Amygdala (tissue), 56 donors: ENCODE data around the gene COL18A1.
A peak's percentile ranks its signal among the peaks of the same experiment; 100 is the strongest.

ENCODE experiments used
- DNase-seq, 56 donors: peaks; one replicate each; lab custom pipeline; 2025; lab: John Stamatoyannopoulos, UW

The COL18A1 gene

GRCh38 chr21:45393833-45394638 lies 10.9 kb upstream of the COL18A1 start:
- DNase-seq, result no peak

DNA sequence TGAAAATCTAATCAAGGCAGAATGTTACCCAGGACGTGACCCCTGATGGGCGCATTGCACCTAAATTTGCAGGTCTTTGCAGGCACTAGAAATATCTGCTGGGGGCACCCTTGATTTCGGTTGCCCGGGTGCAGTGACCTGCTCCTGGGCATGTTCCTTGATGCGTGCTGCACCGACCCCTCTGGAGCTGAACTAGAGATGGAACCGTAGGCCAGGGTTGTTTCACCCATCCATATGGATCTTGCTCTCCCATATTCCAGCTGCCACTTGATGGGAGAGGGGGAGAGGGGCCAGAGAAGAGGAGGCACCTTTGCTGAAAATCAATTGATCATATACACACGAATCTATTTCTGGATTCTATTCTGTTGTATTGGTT lies 8.4 kb upstream of the COL18A1 start:
- no peak for DNase-seq

DNA sequence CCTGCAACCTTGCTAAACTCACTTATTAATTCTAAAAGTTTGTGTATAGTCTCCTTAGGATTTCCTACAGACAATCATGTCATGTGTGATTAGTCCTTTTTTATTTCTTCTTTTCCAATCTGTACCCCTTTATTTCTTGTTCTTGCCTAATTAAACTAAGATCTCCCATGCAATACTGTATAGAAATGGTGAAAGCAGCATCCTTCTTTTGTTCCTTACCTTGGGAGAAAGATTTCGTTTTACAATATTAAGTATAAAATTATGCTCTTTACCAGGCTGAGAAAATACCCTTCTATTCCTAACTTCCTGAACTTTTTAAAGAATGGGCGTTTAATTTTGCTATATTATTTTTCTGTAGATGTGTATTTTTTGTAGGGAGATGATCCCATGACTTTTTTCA lies 7.6 kb upstream of the COL18A1 start:
- DNase-seq, result no peak

- no peak for DNase-seq
Observed at GRCh38 chr21:45401054-45401518, 3.9 kb upstream of the COL18A1 start.

- no peak for DNase-seq
Observed at GRCh38 chr21:45401916-45402900, 2.8 kb upstream of the COL18A1 start.

GRCh38 chr21:45403133-45403824 lies 1.7 kb upstream of the COL18A1 start:
- no peak for DNase-seq

DNA sequence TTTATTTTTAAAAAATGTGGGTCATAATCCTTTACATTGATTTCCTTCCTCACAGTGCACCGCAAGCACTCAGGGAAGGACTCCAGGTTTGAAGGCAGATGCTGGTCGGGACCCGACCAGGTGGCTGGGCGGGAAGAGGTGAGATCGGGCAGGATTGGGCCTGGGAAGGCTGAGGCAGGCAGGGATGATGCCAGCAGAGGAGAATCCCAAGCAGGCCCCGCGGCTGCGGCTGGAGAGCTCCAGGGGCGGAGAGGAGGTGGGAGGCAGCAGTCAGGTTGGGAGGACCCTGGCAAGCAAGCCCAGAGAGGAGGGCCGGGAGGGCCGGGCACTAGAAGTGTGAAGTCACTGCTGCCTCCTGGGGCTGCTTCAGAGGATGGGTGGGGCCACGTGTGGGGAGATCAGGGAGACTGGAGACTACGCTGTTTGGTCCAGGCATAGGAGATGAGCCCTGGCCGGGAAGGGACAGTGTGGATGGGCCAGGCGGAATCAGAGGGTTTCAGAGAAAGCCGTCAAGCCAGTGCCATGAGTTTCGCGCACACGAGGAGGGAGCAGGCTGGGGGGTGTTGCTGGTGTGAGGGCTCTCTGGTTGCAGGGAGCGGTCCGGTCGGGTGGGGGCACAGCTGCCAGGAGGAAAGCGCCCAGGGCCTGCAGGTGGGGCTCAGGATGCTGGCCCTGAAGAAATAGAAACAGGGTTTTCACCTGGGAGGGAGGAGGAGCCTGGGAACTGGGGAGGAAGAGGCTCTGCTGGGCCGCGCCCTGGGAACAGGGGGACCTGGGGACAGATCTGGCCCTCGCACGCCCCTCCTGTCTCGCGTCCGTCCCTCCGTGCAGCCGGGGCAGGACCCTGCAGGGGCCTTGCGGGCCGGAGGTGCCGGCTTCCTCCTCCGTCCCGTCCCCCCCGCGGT lies 888 bp upstream of the COL18A1 start:
- DNase-seq, result no peak

- DNase-seq, result no peak
Observed at GRCh38 chr21:45405271-45405818, 380 bp downstream of the COL18A1 start.

DNA sequence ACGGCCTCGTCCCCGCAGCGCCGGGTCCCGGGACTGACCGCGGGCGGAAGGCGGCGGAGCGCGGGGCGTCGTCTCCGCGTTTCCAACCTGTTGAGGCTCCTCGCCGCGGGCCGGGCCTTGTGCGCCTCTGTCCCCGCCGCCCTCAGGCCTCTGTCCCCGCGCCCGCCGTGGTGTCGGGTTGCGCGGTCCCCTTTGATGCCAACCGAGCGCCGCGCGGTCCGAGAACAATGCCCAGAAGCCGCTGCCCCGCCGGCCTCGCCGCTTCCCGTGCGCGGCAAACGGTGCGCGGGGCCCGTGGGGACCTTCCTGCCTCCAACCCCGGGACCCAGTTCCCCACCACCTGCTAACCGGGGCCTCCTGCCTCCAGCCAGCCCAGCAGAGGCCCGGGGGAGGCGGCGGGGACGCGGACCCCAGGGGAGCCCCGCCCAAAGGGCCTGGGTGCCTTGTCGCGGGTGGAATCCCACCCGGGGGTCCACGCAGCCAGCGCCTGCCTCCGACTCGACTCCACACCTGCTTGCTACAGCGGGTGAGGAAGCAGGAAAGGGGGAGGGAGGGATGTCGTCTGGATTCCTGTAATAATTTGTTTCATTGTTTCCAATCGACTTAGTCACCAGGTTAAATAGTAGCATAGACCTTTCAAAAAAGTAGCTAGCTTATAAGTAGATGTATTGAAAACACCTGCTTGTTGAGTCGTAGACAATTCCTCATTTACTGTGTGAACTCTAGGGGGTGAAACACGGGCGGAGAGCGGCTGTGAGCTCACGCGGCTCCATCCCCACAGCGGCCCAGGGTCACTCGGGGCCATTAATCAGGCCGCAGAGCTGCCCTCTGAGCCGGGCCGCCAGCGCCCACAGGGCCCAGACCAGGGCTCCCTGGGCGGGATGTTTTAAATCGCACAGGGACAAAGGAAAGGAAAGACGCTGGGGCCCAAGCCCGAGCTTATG lies 1.1 kb downstream of the COL18A1 start:
- no peak for DNase-seq

GRCh38 chr21:45406801-45407628 lies 2.0 kb downstream of the COL18A1 start:
- no peak for DNase-seq

DNA sequence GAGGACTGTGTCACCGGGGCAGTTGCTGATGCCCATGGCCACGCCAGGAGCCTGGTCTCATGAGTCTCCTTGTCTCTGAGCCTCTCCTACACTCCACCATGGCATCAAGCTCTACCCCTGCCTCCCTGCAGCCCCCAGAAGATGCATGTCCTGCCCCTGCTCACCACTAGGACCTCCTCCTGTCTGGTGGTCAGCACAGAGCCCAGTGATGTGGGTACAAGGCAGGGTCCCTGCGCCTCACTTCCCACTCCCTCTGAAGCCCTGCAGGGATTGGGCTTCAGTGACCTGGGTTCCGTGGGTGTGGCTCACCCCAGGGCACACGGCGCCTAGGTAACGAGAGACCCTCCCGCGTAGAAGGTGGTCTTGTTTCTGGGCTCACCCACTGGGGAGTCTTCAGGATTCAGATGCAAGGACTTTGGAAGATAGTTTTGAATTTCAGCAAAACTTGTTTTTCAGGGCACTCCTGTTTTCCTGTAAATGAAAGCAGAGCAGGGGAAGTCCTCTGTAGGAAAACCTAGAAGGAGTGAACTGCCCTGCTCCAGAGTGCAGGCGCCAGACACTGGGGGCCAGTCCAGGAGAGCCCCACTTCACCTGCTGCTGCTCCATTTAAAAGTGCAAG lies 2.8 kb downstream of the COL18A1 start:
- DNase-seq, result no peak

- DNase-seq, result no peak
Observed at GRCh38 chr21:45408271-45408791, 3.4 kb downstream of the COL18A1 start.

- peak in 8 of 56 donors; percentile 15 to 60 (median 26) for DNase-seq
Observed at GRCh38 chr21:45408801-45409261, 3.9 kb downstream of the COL18A1 start.

DNA sequence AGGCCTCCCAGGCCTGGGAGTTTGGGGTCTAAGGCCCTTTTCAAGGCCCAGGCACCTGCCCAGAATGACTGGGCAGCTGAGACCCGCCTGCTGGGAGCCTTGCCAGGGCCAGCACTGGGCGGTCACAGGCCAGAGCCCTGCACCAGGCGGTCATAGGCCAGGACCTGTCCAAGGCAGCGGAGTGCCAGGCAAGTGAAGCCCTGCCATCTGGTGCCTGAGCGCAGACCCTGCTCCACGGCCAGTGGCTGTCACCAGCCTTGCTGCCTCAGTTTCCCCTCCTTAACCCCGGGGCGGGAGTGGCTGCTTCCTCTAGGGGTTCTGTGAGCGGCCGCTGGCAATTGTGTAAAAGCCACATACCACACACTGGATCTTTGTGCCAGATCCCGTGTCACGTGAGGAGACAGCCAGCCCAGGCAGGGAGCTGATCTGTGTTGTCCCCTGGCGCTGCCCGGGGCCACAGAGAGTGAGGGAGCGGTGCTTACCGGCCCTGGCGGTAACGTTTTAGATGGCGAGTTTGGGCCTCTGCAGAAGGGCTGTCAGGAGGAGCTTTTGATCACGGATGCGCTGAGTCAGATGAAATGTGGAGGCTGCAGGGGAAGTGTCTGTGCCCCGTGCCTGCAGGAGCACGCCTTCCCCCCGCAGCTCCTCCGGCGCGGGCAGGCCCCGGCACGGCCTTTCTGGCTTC lies 4.6 kb downstream of the COL18A1 start:
- peak in 9 of 56 donors; percentile 5 to 51 (median 21) for DNase-seq

DNA sequence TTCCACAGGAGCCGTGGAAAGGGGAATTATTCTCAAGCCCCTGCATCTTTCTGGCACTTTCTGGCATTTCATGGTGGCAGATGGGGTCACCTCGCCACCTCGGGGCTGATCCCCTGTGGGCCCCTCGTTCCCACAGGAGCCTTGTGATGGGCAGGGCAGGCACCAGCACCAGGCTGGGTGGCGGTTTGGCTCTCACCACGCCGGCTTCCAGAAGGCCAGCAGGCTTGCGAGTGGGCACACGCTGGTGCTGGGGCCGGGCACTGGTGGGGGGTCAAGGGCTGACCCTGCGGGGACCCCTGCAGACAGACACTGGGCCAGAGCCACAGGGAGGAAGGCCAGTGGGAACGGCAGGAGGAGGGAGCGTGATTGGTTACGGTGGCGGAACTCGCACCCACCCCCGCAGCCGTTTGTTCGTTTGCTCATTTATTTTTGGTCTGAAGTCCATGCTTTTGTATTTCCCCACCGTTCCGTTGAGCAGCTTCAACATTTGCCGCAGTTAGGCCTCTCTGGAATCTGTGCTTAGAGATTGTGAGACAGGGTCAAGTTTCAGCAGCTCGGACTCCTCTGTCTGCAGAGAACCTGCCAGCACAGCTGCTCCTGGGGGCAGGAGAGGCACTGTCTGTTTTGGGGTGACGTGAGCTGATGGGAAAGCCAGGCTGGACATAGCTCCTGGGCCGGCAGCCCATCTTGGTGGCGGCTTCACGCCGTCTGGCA lies 5.3 kb downstream of the COL18A1 start:
- DNase-seq, result peak in 3 of 56 donors; percentile 23 to 43 (median 23)
